ENCODE data around the gene TIAM2.

The TIAM2 gene

DNA sequence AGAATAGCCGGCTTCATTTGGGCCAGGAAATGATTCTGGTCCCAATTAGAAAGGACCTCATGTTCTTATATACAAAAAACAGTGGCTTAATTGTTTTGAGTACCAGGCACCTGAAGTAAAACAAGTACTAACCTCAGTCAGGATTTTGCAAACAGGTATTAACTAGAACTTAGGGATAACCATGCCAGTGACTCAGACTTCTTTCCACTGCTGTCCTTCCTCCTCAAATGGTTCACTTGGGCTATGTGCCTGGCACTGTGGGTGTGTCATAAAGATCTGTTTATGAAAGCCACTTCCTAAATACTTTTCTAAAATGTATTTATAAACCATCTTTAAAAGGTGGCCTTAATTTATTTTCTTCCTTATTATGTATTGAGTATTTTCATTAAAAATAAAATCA is 279.4 kb downstream of the TIAM2 start:
- peak; percentile 56 for DNase-seq (ENCODE audit: low read depth, low spot score)
- TF ChIP-seq, protein P1, sequence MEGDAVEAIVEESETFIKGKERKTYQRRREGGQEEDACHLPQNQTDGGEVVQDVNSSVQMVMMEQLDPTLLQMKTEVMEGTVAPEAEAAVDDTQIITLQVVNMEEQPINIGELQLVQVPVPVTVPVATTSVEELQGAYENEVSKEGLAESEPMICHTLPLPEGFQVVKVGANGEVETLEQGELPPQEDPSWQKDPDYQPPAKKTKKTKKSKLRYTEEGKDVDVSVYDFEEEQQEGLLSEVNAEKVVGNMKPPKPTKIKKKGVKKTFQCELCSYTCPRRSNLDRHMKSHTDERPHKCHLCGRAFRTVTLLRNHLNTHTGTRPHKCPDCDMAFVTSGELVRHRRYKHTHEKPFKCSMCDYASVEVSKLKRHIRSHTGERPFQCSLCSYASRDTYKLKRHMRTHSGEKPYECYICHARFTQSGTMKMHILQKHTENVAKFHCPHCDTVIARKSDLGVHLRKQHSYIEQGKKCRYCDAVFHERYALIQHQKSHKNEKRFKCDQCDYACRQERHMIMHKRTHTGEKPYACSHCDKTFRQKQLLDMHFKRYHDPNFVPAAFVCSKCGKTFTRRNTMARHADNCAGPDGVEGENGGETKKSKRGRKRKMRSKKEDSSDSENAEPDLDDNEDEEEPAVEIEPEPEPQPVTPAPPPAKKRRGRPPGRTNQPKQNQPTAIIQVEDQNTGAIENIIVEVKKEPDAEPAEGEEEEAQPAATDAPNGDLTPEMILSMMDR (IDR thresholded peaks at IDR 0.05; ENCODE audit: low read depth, low read length), result no peak
- in situ Hi-C loops (cut with HindIII; ENCODE audit: low sequenced_read_pairs), result no loop called here
- no peak overlapping the region for H3K4me3 ChIP-seq (ENCODE audit: low read depth, low read length)

DNA sequence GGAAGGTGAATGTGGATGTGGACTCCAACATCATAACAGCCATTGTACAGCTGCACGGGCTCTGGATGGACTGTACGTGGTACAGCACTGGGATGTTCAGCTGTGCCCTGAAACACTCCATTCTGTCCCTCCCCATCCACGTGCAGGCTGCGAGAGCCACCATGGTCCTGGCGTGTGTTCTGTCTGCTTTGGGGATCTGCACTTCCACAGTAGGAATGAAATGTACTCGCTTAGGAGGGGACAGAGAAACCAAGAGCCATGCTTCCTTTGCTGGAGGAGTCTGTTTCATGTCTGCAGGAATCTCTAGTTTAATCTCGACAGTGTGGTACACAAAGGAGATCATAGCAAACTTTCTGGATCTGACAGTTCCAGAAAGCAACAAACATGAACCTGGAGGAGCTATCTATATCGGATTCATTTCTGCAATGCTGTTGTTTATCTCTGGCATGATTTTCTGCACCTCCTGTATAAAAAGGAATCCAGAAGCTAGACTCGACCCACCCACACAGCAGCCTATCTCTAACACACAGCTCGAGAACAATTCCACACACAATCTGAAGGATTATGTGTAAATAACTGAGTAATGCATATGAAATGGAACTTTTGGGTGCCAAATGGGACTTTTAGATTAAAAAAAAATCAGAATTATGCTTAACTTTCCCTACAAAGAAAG is 280.8 kb downstream of the TIAM2 start:
- no peak overlapping the region for H3K4me3 ChIP-seq (ENCODE audit: low read depth, low read length)
- DNase-seq (ENCODE audit: low read depth, low spot score), result no peak
- in situ Hi-C loops (cut with HindIII; ENCODE audit: low sequenced_read_pairs), result no loop called here
- TF ChIP-seq, protein P1 (IDR thresholded peaks at IDR 0.05; ENCODE audit: low read depth, low read length), result no peak

DNA sequence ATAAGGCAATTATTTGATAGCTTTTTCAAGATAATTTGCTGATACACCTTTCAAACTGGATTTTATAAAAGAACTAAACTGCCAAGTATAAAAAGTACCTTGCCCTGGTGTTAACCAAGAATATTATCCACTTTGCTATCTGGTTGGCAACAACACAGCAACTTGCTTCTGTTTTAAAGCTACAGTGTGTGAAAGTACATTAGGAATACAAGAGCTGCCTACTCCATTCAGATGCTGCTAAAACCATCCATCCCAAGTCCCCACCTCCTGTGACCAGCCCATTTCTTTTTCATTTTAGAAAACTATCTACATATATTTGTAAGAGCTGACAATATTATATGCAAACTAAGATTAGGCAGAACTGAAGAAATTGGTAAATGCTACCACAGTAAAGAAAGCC is 281.5 kb downstream of the TIAM2 start:
- TF ChIP-seq, protein P1 (IDR thresholded peaks at IDR 0.05; ENCODE audit: low read depth, low read length), result no peak
- H3K4me3 ChIP-seq (ENCODE audit: low read depth, low read length), result no peak overlapping the region
- in situ Hi-C loops (cut with HindIII; ENCODE audit: low sequenced_read_pairs), result no loop called here
- DNase-seq (ENCODE audit: low read depth, low spot score), result no peak

DNA sequence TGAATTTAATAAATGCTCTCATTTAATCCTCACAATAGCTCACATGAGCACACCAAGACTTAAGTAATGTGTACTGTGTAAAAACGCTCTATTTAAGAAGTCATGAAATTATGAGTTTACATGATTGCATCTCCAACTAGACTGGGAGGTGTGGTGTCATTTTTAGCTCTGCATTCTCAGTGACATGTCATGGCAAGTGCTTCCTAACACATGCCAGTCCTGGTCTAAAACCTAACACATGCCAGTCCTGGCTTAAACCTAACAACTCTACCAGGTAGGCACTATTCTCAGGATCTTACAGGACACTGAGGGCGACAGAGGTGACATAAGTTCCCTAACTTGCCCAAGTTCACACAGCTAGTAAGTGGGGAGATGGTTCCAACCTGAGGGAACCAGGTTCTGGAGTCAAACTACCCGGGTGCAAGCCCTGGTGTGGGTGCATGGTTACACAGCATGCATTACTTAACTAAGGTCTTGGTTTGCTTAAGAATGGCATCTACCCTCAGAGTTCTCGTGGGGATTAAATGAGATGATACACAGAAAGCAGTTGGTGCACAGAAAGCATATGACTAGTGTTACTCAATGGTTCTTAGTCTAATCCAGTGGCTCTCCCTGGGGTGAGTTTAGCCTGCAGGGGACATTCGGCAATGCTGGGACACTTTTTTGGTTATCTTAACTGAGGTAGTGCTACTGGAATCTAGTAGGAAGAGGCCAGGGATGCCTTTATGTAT is 283.4 kb downstream of the TIAM2 start:
- TF ChIP-seq, protein P1 (IDR thresholded peaks at IDR 0.05; ENCODE audit: low read depth, low read length), result no peak
- DNase-seq (ENCODE audit: low read depth, low spot score), result no peak
- in situ Hi-C loops (cut with HindIII; ENCODE audit: low sequenced_read_pairs), result no loop called here
- no peak overlapping the region for H3K4me3 ChIP-seq (ENCODE audit: low read depth, low read length)

DNA sequence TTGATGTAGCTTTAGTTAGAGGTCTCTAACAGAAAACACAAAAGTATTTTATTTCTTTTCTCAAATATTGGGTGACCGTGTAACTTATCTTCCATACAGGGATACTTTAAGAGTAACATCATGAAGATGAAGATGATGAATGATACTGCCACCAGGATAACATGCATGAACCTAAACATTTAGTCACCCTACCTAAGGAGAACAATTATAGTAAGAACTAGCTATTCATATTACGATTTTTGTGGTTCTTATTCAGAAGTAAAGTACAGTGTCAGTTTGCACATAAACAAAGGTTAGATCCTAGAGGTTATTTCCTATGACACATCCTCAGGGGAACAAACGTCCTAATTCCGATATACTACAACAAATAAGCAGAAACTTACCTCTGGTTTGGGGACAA is 289.7 kb downstream of the TIAM2 start:
- no peak for DNase-seq (ENCODE audit: low read depth, low spot score)
- in situ Hi-C loops (cut with HindIII; ENCODE audit: low sequenced_read_pairs), result no loop called here

DNA sequence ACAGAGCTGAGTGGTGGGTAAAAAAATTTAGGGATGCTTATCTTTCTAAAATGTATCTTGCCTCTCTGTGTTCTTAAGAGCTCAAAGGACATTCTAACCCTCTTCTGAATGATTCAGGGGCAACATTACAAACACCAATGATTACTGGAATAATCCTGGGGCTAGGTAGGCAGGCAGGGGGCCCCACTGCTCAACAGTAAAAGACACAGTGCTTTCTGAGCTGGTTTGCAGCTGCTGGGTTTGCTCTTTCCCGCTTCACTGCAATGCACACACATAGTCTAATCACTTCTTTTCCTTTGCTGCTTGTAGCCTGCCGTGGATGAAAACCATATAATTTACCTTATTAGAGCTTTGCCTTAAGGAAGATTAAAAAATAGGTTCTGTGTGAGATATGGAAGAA is 292.6 kb downstream of the TIAM2 start:
- H3K4me3 ChIP-seq (ENCODE audit: low read depth, low read length), result no peak overlapping the region
- in situ Hi-C loops (cut with HindIII; ENCODE audit: low sequenced_read_pairs), result no loop called here
- TF ChIP-seq, protein P1 (IDR thresholded peaks at IDR 0.05; ENCODE audit: low read depth, low read length), result no peak
- no peak for DNase-seq (ENCODE audit: low read depth, low spot score)

More for the DNA sequence above, 289.7 kb downstream of the TIAM2 start:
- TF ChIP-seq, protein P1 (IDR thresholded peaks at IDR 0.05; ENCODE audit: low read depth, low read length), result no peak
- H3K4me3 ChIP-seq (ENCODE audit: low read depth, low read length), result no peak overlapping the region
